Skeletal muscle tissue (tissue), 4 donors: Measurements from ENCODE around the gene POLD2. TPM values are rescaled to one million over a fixed set of nuclear protein-coding genes. Genes with fewer than 3 reads are reported as not detected.
A peak's percentile ranks its signal among the peaks of the same experiment; 100 is the strongest.

ENCODE experiments used
- H3K27ac ChIP-seq: one replicate; pipeline ENCODE4 v1.7.0; 2013; ENCODE audit warnings: mild to moderate bottlenecking, low read depth, low read length, inconsistent platforms
- H3K27me3 ChIP-seq, 3 donors: one replicate each; pipeline ENCODE4 v1.7.0; 2013; ENCODE audit warnings: low read length in 3 of 3; ENCODE audit not compliant: control insufficient read depth in 3 of 3, insufficient read depth in 3 of 3
- H3K36me3 ChIP-seq, 3 donors: one replicate each; pipeline ENCODE4 v1.7.0; 2013; ENCODE audit warnings: low read length in 3 of 3; ENCODE audit not compliant: control insufficient read depth in 3 of 3, insufficient read depth in 3 of 3
- H3K4me1 ChIP-seq, 3 donors: one replicate each; pipeline ENCODE4 v1.7.0; 2013; ENCODE audit warnings: low read length in 3 of 3, mild to moderate bottlenecking in 3 of 3; ENCODE audit not compliant: control insufficient read depth in 3 of 3, insufficient read depth in 3 of 3
- H3K4me3 ChIP-seq, 3 donors: one replicate each; pipeline ENCODE4 v1.7.0; 2013; ENCODE audit warnings: low read length in 3 of 3
- H3K9ac ChIP-seq, 3 donors: one replicate each; pipeline ENCODE4 v1.7.0; 2013; ENCODE audit warnings: low read length in 3 of 3, mild to moderate bottlenecking in 3 of 3, moderate library complexity in 2 of 3, low read depth in 1 of 3
- H3K9me3 ChIP-seq, 3 donors: one replicate each; pipeline ENCODE4 v1.7.0; 2013; ENCODE audit warnings: low read length in 3 of 3; ENCODE audit not compliant: control insufficient read depth in 3 of 3
- total RNA-seq: library from RNA; depleted of rRNA; stranded (reverse); fragments of >200 nt; gene quantifications from one replicate; pipeline ENCODE4 v1.2.3, GENCODE V29; 2014
- donor health status: Osteomylitis.

The POLD2 gene
- total RNA-seq, 1 donor from 2014 or later = 64.7 TPM

GRCh38 chr7:44102846-44103565 lies 20.3 kb downstream of the POLD2 start:
- no peaks in the 10 kb centered on the region for H3K9me3 ChIP-seq
- H3K4me1 ChIP-seq = peaks cover 17 to 33% (median 32%) of the 10 kb centered on the region in 3 donors
- H3K4me3 ChIP-seq = no peak overlapping the region
- H3K27ac ChIP-seq = peak overlapping the region; percentile 75
- no peaks in the 10 kb centered on the region for H3K36me3 ChIP-seq
- peaks cover 10 to 16% (median 14%) of the 10 kb centered on the region in 3 donors for H3K27me3 ChIP-seq
- peak overlapping the region in 1 of 3 donors; percentile 16 for H3K9ac ChIP-seq

- Histone ChIP-seq H3K27me3 (peaks cover 10 to 16% (median 14%) of the 10 kb centered on the region in 3 donors), H3K36me3 (no peaks in the 10 kb centered on the region), H3K27ac (peak overlapping the region; percentile 75), H3K4me1 (peaks cover 17 to 37% (median 33%) of the 10 kb centered on the region in 3 donors), H3K9ac (peak overlapping the region in 1 of 3 donors; percentile 16), H3K4me3 (no peak overlapping the region), H3K9me3 (no peaks in the 10 kb centered on the region)
These were observed 21.1 kb downstream of the POLD2 start for GRCh38 chr7:44101966-44102845.

- H3K27ac ChIP-seq = peak overlapping the region; percentile 75
- H3K9me3 ChIP-seq = no peaks in the 10 kb centered on the region
- peaks cover 17 to 37% (median 33%) of the 10 kb centered on the region in 3 donors for H3K4me1 ChIP-seq
- H3K27me3 ChIP-seq = peaks cover 10 to 16% (median 14%) of the 10 kb centered on the region in 3 donors
- H3K4me3 ChIP-seq = no peak overlapping the region
- no peak overlapping the region for H3K9ac ChIP-seq
- H3K36me3 ChIP-seq = no peaks in the 10 kb centered on the region
These were observed 21.9 kb downstream of the POLD2 start for GRCh38 chr7:44101303-44101965.

- peak overlapping the region in 1 of 3 donors; percentile 30 for H3K9ac ChIP-seq
- peaks cover 16 to 33% (median 26%) of the 10 kb centered on the region in 3 donors for H3K4me1 ChIP-seq
- peak overlapping the region; percentile 75 for H3K27ac ChIP-seq
- H3K4me3 ChIP-seq = no peak overlapping the region
- peaks cover 8 to 14% (median 10%) of the 10 kb centered on the region in 3 donors for H3K27me3 ChIP-seq
- no peaks in the 10 kb centered on the region for H3K9me3 ChIP-seq
- H3K36me3 ChIP-seq = no peaks in the 10 kb centered on the region
These were observed 22.7 kb downstream of the POLD2 start for GRCh38 chr7:44100458-44101302.

DNA sequence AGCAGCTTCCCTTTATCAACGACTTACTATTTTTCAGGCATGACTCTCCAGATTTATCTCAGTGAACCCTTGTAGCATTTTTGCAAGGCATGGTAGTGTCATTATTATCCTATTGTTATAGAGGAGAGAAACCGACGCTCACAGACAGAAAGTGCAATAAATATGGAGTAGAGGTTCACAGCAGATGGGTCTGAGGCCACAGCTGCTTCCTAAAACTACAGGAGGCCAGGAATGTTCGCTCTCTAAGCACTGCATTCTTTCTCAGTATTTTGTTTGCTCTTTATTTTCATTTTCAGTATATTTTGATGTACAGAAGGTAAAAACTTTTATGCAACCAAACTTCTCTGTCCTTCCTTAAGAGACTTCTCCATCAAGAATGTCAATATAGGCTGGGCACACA lies 23.7 kb downstream of the POLD2 start:
- no peak overlapping the region for H3K4me3 ChIP-seq
- no peak overlapping the region for H3K9ac ChIP-seq
- H3K36me3 ChIP-seq = no peaks in the 10 kb centered on the region
- H3K27ac ChIP-seq = no peak overlapping the region
- peaks cover 18 to 25% (median 19%) of the 10 kb centered on the region in 3 donors for H3K4me1 ChIP-seq
- H3K27me3 ChIP-seq = peaks cover 0 to 6% (median 5%) of the 10 kb centered on the region in 3 donors
- H3K9me3 ChIP-seq = no peaks in the 10 kb centered on the region

- H3K9me3 ChIP-seq = no peaks in the 10 kb centered on the region
- H3K27me3 ChIP-seq = peaks cover 0 to 3% (median 0%) of the 10 kb centered on the region in 3 donors
- no peak overlapping the region for H3K4me3 ChIP-seq
- peaks cover 16 to 23% (median 19%) of the 10 kb centered on the region in 3 donors for H3K4me1 ChIP-seq
- H3K27ac ChIP-seq = no peak overlapping the region
- H3K36me3 ChIP-seq = no peaks in the 10 kb centered on the region
- no peak overlapping the region for H3K9ac ChIP-seq
These were observed 25.0 kb downstream of the POLD2 start for GRCh38 chr7:44098092-44099068.

GRCh38 chr7:44097064-44097932 lies 26.1 kb downstream of the POLD2 start:
- Histone ChIP-seq H3K27ac (no peak overlapping the region), H3K4me1 (peaks cover 8 to 18% (median 15%) of the 10 kb centered on the region in 3 donors), H3K9ac (no peak overlapping the region), H3K36me3 (no peaks in the 10 kb centered on the region), H3K27me3 (no peaks in the 10 kb centered on the region), H3K9me3 (no peaks in the 10 kb centered on the region), H3K4me3 (no peak overlapping the region)

GRCh38 chr7:44096326-44096881 lies 26.9 kb downstream of the POLD2 start:
- no peaks in the 10 kb centered on the region for H3K9me3 ChIP-seq
- no peaks in the 10 kb centered on the region for H3K36me3 ChIP-seq
- H3K9ac ChIP-seq = no peak overlapping the region
- peaks cover 8 to 18% (median 14%) of the 10 kb centered on the region in 3 donors for H3K4me1 ChIP-seq
- H3K27ac ChIP-seq = no peak overlapping the region
- H3K27me3 ChIP-seq = no peaks in the 10 kb centered on the region
- no peak overlapping the region for H3K4me3 ChIP-seq
